Measurements from ENCODE around the gene PIGV.

PIGV gene

GRCh38 chr1:26814893-26815292 lies 27.1 kb downstream of the PIGV start:
- Histone ChIP-seq H2AFZ (ENCODE audit: low read length) (no peak overlapping the region), H3K36me3 (ENCODE audit: insufficient read depth, low read length) (no peaks in the 10 kb centered on the region), H3K4me1 (ENCODE audit: insufficient read depth, low read length, poor library complexity, severe bottlenecking) (peaks cover 15% of the 10 kb centered on the region), H3K9me2 (replicated peaks; ENCODE audit: low read depth, low read length) (no peaks in the 10 kb centered on the region), H3K4me2 (ENCODE audit: low read depth, low read length, poor library complexity, severe bottlenecking) (no peak overlapping the region), H3F3A (ENCODE audit: low read depth) (no peaks in the 10 kb centered on the region), H3K79me2 (ENCODE audit: insufficient read depth, low read length) (no peaks in the 10 kb centered on the region), H4K20me1 (ENCODE audit: insufficient read depth, low read length, poor library complexity, severe bottlenecking) (no peaks in the 10 kb centered on the region), H3K27me3 (ENCODE audit: insufficient read depth, low read length, poor library complexity, severe bottlenecking) (no peaks in the 10 kb centered on the region), H3K4me3 (ENCODE audit: low read length, poor library complexity, severe bottlenecking) (no peak overlapping the region), H3K9ac (ENCODE audit: low read depth, low read length, poor library complexity, severe bottlenecking) (no peak overlapping the region), H3K9me3 (ENCODE audit: insufficient read depth, low read depth, low read length) (no peaks in the 10 kb centered on the region)
- TF ChIP-seq CTCF (conservative IDR thresholded peaks at IDR 0.05; ENCODE audit: low read length): no peak
- no peak for TF ChIP-seq EZH2phosphoT487 (IDR thresholded peaks at IDR 0.05; ENCODE audit: borderline replicate concordance)

DNA sequence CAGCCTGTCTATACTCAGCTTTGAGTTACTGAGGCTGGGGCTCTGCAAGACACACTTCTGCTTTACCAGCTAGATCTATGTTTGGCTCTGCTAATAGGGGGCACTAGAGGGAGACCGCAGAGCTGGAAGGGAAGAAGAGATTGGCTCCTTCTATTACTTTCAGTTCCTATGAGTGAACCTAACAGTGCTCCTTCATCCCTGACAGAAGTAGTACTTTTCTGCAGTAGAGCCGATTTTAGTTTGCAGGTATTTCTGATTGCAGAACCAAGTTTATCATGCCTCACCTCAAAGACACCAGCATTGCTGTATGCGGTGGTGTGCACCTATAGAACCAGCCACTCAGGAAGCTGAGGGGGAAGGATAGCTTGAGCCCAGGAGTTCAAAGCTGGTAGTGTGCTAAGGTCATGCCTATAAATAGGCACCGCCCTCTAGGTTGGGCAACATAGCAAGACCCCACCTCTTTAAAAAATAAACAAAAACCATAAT lies 33.1 kb downstream of the PIGV start:
- H3K9ac ChIP-seq (ENCODE audit: low read depth, low read length, poor library complexity, severe bottlenecking): peak overlapping the region; percentile 47
- TF ChIP-seq CTCF (conservative IDR thresholded peaks at IDR 0.05; ENCODE audit: low read length): peak; percentile 73
- TF ChIP-seq EZH2phosphoT487 (IDR thresholded peaks at IDR 0.05; ENCODE audit: borderline replicate concordance): no peak
- no peaks in the 10 kb centered on the region for H3K79me2 ChIP-seq (ENCODE audit: insufficient read depth, low read length)
- H4K20me1 ChIP-seq (ENCODE audit: insufficient read depth, low read length, poor library complexity, severe bottlenecking): no peaks in the 10 kb centered on the region
- H3K9me2 ChIP-seq (replicated peaks; ENCODE audit: low read depth, low read length): no peaks in the 10 kb centered on the region
- H3K4me3 ChIP-seq (ENCODE audit: low read length, poor library complexity, severe bottlenecking): peak overlapping the region; percentile 71
- no peaks in the 10 kb centered on the region for H3K36me3 ChIP-seq (ENCODE audit: insufficient read depth, low read length)
- peaks cover 6% of the 10 kb centered on the region for H3K4me1 ChIP-seq (ENCODE audit: insufficient read depth, low read length, poor library complexity, severe bottlenecking)
- no peaks in the 10 kb centered on the region for H3K9me3 ChIP-seq (ENCODE audit: insufficient read depth, low read depth, low read length)
- peak overlapping the region; percentile 74 for H3K4me2 ChIP-seq (ENCODE audit: low read depth, low read length, poor library complexity, severe bottlenecking)
- H3F3A ChIP-seq (ENCODE audit: low read depth): no peaks in the 10 kb centered on the region
- H2AFZ ChIP-seq (ENCODE audit: low read length): peak overlapping the region; percentile 98
- no peaks in the 10 kb centered on the region for H3K27me3 ChIP-seq (ENCODE audit: insufficient read depth, low read length, poor library complexity, severe bottlenecking)

GRCh38 chr1:26822737-26823395 lies 35.1 kb downstream of the PIGV start:
- H3K4me1 ChIP-seq (ENCODE audit: insufficient read depth, low read length, poor library complexity, severe bottlenecking): peaks cover 19% of the 10 kb centered on the region
- peaks cover 11% of the 10 kb centered on the region for H3K79me2 ChIP-seq (ENCODE audit: insufficient read depth, low read length)
- no peak for TF ChIP-seq EZH2phosphoT487 (IDR thresholded peaks at IDR 0.05; ENCODE audit: borderline replicate concordance)
- TF ChIP-seq CTCF (conservative IDR thresholded peaks at IDR 0.05; ENCODE audit: low read length): no peak
- no peak overlapping the region for H3K9ac ChIP-seq (ENCODE audit: low read depth, low read length, poor library complexity, severe bottlenecking)
- no peaks in the 10 kb centered on the region for H3K9me2 ChIP-seq (replicated peaks; ENCODE audit: low read depth, low read length)
- peaks cover 8% of the 10 kb centered on the region for H4K20me1 ChIP-seq (ENCODE audit: insufficient read depth, low read length, poor library complexity, severe bottlenecking)
- no peak overlapping the region for H2AFZ ChIP-seq (ENCODE audit: low read length)
- H3K36me3 ChIP-seq (ENCODE audit: insufficient read depth, low read length): no peaks in the 10 kb centered on the region
- no peaks in the 10 kb centered on the region for H3K27me3 ChIP-seq (ENCODE audit: insufficient read depth, low read length, poor library complexity, severe bottlenecking)
- no peak overlapping the region for H3K4me2 ChIP-seq (ENCODE audit: low read depth, low read length, poor library complexity, severe bottlenecking)
- H3K4me3 ChIP-seq (ENCODE audit: low read length, poor library complexity, severe bottlenecking): no peak overlapping the region
- no peaks in the 10 kb centered on the region for H3K9me3 ChIP-seq (ENCODE audit: insufficient read depth, low read depth, low read length)
- no peaks in the 10 kb centered on the region for H3F3A ChIP-seq (ENCODE audit: low read depth)

Data from Loucy (cell line).